Stomach smooth muscle (tissue), 2 donors: ENCODE data around the gene KCNH5.
"Not testable (repeated sequence)": the region's sequence is repeated elsewhere in the genome, so short reads cannot be mapped to it uniquely, and the experiment has no call there.

Experiments
- H3K27ac ChIP-seq: one replicate; pipeline ENCODE4 v1.7.0; 2013; ENCODE audit warnings: mild to moderate bottlenecking, low read length, inconsistent platforms
- H3K27me3 ChIP-seq, 2 donors: one replicate each; pipeline ENCODE4 v1.7.0; 2013; ENCODE audit warnings: low read length in 2 of 2; ENCODE audit not compliant: insufficient read depth in 2 of 2, control insufficient read depth in 1 of 2
- H3K36me3 ChIP-seq, 2 donors: one replicate each; pipeline ENCODE4 v1.7.0; 2013; ENCODE audit warnings: low read length in 2 of 2; ENCODE audit not compliant: control insufficient read depth in 2 of 2, insufficient read depth in 2 of 2
- H3K4me1 ChIP-seq: one replicate; pipeline ENCODE4 v1.7.0; 2013; ENCODE audit warnings: low read length; ENCODE audit not compliant: control insufficient read depth, insufficient read depth
- H3K4me3 ChIP-seq, 2 donors: one replicate each; pipeline ENCODE4 v1.7.0; 2013; ENCODE audit warnings: low read length in 2 of 2
- H3K9ac ChIP-seq, 2 donors: one replicate each; pipeline ENCODE4 v1.7.0; 2013; ENCODE audit warnings: low read length in 2 of 2, mild to moderate bottlenecking in 1 of 2
- H3K9me3 ChIP-seq, 2 donors: one replicate each; pipeline ENCODE4 v1.7.0; 2013; ENCODE audit warnings: low read length in 2 of 2; ENCODE audit not compliant: control insufficient read depth in 2 of 2
- donor health status: healthy.
- donor health status: Pancreatic carcinoma.

Gene KCNH5

DNA sequence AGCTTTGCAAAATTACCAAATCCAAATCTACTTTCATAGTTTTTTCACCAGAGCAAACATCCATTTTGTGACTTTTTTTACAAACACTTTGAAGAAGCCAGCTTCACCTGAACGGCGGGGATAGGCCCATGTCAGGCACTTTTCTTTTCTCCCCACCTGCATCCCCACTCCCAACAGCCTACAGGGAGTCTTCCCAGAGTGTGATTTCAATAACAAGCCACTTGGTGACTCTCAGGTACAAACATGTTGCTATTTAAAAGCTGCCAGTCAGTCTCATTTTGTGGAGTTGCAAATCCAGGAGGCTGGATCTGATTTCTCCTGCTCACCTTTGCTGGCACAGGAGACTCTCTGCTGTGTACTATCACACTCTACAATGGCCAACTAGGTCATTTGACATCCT, 285.5 kb downstream of the KCNH5 start:
- H3K27ac ChIP-seq = no peak overlapping the region

DNA sequence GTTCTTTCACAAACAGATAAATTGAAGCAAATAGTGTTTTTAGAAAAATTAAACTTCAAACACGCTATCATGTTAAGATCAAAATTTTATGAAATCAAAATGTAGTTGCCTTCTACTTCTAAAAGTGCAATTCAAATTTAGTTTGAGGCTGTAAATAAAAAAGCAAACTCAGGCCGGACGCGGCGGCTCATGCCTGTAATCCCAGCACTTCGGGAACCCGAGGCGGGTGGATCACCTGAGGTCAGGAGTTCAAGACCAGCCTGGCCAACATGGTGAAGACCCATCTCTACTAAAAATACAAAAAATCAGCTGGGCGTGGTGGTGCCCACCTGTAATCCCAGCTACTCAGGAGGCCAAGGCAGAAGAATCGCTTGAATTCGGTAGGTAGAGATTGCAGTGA, 298.4 kb downstream of the KCNH5 start:
- not testable (repeated sequence) for H3K36me3 ChIP-seq, H3K27ac ChIP-seq, H3K9ac ChIP-seq, H3K4me3 ChIP-seq, H3K9me3 ChIP-seq, H3K27me3 ChIP-seq, H3K4me1 ChIP-seq

More for the DNA sequence above, 285.5 kb downstream of the KCNH5 start:
- Histone ChIP-seq H3K36me3 (no peaks in the 10 kb centered on the region), H3K9me3 (peaks cover 0 to 4% of the 10 kb centered on the region in 2 donors), H3K4me3 (no peak overlapping the region), H3K9ac (no peak overlapping the region), H3K4me1 (no peaks in the 10 kb centered on the region), H3K27me3 (no peaks in the 10 kb centered on the region)

DNA sequence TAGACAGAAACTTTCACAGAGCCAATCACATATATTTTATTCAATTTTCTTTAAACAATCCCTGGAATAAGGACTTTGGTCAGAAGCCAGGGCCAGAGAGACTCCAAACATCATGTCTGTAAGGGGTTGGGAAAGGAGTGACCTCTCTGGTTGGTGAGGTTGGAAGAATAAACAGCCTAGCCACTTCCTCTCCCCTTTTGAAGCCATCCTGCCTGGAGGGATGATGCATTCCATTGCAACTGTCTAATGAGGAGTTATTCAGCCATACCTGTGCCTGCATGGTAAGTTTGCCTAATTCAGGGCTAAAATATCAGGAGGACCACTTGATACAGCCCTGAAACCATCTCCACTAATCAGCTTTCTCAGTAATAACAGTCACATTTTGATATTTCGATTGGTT, 299.8 kb downstream of the KCNH5 start:
- Histone ChIP-seq H3K4me3 (no peak overlapping the region), H3K9me3 (no peaks in the 10 kb centered on the region), H3K4me1 (no peaks in the 10 kb centered on the region)

DNA sequence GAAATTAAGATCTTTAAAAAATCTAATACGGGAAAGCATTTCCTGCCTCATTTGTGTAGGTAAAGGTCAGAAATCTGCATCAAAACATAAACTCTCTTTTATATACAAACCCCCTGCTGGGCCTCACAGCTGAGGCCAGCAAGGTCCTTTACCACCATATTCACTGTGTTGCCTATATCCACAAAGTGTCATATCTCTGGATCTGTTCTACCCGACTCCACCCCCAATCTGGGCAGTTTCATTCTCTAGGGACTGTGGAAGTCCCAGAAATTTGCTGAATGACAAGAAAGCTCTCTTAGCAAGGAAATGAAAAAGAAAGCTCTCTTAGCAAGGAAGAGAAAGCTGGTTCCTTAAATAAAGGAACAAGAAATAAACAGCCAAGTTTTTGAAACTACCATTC, 301.7 kb downstream of the KCNH5 start:
- Histone ChIP-seq H3K4me3 (no peak overlapping the region), H3K9ac (no peak overlapping the region), H3K27me3 (no peaks in the 10 kb centered on the region)

More for the DNA sequence above, 299.8 kb downstream of the KCNH5 start:
- Histone ChIP-seq H3K9ac (no peak overlapping the region), H3K36me3 (no peaks in the 10 kb centered on the region), H3K27me3 (no peaks in the 10 kb centered on the region), H3K27ac (no peak overlapping the region)

DNA sequence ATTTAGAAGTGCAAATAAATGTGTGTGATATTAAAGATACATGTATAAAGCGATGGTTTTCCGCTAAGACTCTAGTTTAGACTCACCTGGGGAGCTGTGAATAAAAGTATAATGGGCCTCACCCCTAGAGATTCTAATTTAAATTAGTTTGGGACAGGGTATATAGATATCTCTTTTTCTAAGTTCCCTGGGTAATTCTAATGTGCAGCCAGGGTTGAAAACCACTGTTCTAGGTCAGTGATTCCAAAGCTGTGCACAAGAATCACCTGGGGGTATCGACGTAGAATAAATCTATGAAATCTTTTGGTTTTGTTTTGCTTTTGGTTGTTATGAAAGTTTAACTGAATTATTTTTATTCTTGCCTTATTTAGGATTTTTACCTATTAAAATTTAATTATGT, 302.1 kb downstream of the KCNH5 start:
- Histone ChIP-seq H3K9me3 (no peaks in the 10 kb centered on the region), H3K4me1 (no peaks in the 10 kb centered on the region), H3K9ac (no peak overlapping the region), H3K27ac (no peak overlapping the region), H3K27me3 (no peaks in the 10 kb centered on the region), H3K36me3 (no peaks in the 10 kb centered on the region), H3K4me3 (no peak overlapping the region)

More for the DNA sequence above, 301.7 kb downstream of the KCNH5 start:
- H3K27ac ChIP-seq = no peak overlapping the region
- H3K36me3 ChIP-seq = no peaks in the 10 kb centered on the region
- H3K4me1 ChIP-seq = no peaks in the 10 kb centered on the region
- H3K9me3 ChIP-seq = no peaks in the 10 kb centered on the region

DNA sequence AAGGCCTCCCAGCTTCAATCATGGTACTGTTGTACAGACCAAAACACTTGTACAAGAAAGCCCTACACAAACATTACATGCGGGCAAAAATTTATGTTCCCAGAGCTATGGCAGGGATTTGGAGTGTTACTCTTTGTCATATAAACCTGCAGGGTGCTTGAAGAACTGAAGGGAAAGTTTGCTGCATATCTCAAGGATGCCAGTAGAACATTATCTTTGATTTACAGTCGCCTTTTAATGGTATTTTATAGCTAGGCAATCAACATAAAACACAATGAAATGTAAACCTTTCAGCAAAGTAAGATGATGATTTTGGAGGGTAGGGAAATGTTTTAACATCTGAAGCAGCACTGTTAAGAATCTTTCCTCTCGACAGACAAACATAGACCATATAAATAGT, 305.6 kb downstream of the KCNH5 start:
- H3K27me3 ChIP-seq = no peaks in the 10 kb centered on the region
- no peaks in the 10 kb centered on the region for H3K4me1 ChIP-seq
- H3K27ac ChIP-seq = no peak overlapping the region
- no peaks in the 10 kb centered on the region for H3K9me3 ChIP-seq
- no peak overlapping the region for H3K9ac ChIP-seq
- H3K36me3 ChIP-seq = no peaks in the 10 kb centered on the region
- no peak overlapping the region for H3K4me3 ChIP-seq

DNA sequence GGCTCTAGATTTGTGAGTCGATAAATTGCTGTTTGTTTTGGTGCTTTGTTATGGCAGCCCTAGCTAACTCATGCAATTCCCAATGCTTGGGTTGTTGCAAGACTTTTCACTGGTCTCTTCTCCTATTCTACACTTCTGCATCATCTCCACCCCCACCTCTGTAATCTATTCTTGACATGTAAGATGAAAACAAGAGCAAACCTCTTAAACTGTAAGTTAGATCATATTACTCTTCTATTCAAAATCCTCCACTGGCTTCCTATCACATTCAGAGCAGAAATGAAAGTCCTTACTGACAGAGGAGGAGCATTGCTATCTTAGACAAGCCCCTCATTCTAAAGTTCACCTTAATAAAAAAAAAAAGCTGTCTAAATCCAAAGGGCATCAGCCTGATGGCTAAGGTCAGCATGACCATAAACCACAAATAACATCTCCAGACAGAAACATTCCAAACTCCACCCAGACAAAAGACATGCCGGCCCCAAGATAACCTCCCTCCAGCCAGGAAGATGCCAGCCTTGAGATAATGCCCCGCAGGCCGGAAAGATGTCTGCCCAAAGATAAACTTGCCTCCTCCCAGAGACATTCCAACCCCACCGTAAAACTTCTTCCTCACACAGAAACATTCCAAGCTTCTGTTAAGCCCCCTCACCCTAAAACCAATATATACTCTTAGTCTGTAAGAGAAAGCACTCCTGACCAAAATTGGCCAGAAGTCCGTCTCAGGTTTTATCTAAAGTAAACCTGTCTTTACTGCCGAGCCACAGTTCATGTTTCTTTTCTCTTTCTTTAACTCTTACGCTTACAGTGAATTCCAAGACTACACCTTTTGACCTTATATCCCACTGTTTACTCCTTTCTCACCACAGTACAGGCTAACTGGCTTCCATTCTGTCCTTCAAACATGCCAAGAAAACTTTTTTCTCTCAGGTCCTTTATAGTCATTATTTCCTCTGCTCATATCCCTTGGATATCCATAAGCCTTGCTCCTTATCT, 308.9 kb downstream of the KCNH5 start:
- Histone ChIP-seq H3K36me3 (no peaks in the 10 kb centered on the region), H3K9me3 (no peaks in the 10 kb centered on the region), H3K4me1 (no peaks in the 10 kb centered on the region), H3K27me3 (no peaks in the 10 kb centered on the region), H3K9ac (no peak overlapping the region), H3K4me3 (no peak overlapping the region), H3K27ac (no peak overlapping the region)

DNA sequence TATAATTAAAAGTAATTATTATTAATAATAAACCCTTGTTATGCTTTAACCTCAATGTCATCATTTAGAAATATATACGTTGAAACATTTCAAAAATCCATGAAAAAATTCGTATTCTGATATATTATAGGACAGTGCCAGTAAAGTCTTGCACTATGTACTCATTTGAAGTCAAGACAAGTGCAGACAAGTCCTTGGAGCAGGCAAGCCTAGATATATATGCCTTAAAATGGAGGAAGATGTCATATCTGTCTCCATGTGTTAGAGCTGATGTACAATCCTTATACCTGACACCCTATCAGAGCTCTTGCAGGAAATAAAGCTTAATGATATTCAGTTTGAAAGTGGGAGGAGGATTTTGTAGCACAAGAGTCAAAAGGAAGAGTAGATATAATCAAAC, 310.4 kb downstream of the KCNH5 start:
- no peak overlapping the region for H3K9ac ChIP-seq
- no peak overlapping the region for H3K27ac ChIP-seq
- no peaks in the 10 kb centered on the region for H3K36me3 ChIP-seq
- H3K4me3 ChIP-seq = no peak overlapping the region
- no peaks in the 10 kb centered on the region for H3K27me3 ChIP-seq
- H3K9me3 ChIP-seq = no peaks in the 10 kb centered on the region
- no peaks in the 10 kb centered on the region for H3K4me1 ChIP-seq

DNA sequence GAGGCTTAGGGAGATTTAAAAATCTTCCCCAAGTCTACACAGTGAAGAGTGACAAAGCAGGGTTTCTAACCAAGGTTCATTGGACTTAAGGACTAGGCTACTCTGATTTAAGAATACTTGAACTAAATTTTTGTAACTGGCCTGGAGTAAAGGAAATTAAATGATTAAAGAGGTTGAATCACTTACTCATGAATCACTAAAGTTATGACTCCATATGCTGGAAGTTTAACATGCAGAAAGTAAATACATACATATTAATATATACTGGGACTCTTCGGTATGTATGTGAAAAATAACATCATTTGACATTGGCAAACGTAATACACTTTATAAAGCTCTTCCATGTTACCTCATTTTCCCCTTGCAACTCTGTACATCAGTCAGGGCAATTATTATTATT, 322.9 kb downstream of the KCNH5 start:
- H3K4me3 ChIP-seq = no peak overlapping the region
- no peak overlapping the region for H3K27ac ChIP-seq
- no peaks in the 10 kb centered on the region for H3K9me3 ChIP-seq
- no peaks in the 10 kb centered on the region for H3K4me1 ChIP-seq
- H3K27me3 ChIP-seq = no peaks in the 10 kb centered on the region
- no peak overlapping the region for H3K9ac ChIP-seq
- H3K36me3 ChIP-seq = no peaks in the 10 kb centered on the region

DNA sequence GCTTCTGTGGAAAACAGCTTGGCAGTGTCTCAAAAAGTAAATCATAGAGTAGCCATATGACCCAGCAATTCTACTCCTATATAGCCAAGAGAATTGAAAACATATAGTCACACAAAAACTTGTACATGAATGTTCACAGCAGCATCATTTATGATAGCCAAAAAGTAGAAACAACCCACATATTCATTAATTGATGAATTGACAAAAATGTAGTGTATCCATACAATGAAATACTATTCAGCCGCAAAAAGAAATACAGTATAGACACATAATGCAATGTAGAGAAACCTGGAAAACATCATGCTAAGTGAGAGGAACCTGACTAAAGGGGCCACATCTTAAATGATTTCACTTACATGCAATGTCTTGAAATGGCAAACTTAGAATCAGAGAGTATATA, 326.6 kb downstream of the KCNH5 start:
- Histone ChIP-seq H3K4me1 (no peaks in the 10 kb centered on the region), H3K36me3 (no peaks in the 10 kb centered on the region), H3K27ac (no peak overlapping the region), H3K4me3 (no peak overlapping the region), H3K9me3 (no peaks in the 10 kb centered on the region), H3K9ac (no peak overlapping the region), H3K27me3 (no peaks in the 10 kb centered on the region)

DNA sequence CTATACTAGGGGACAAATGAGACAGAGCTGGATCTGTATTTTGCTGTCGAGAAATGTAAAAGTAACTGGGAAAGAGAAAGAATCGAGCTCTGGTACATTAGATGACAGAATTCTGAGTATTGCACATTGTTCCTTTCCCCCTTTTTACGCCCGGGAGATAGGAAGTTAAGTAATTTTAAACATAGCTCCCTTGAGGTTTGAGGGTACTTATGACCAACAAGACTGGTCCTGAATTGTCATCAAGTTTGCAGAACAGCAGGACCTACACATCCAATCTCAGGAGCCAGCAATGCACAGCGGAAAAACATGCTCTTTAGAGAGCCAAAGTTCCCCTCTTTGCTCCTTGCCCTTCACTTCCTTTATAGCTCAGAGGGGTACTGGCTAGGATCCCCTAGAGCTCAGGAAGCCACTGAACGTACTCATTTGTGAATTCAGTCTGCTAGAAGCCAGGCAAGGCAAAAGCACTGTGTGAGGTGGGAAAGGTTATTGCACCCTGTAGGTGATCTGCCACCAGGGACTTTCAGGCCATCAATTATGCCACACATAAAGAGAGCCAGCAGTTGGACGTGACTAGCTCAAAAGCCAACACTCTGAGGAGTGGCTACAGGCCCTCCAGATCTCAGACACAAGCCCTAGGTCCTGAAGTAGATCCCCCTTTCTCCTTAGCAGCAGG, 333.8 kb downstream of the KCNH5 start:
- Histone ChIP-seq H3K27ac (no peak overlapping the region), H3K4me3 (no peak overlapping the region), H3K27me3 (no peaks in the 10 kb centered on the region), H3K9ac (no peak overlapping the region), H3K36me3 (no peaks in the 10 kb centered on the region), H3K4me1 (no peaks in the 10 kb centered on the region), H3K9me3 (no peaks in the 10 kb centered on the region)
